ENCODE results near the gene FLT1. TPM values are rescaled to one million over a fixed set of nuclear protein-coding genes. Genes with fewer than 3 reads are reported as not detected.

FLT1 gene
- total and polyA plus RNA-seq, 2 of the 13 experiments (the other 11 are each of a cell fraction or from before 2014, with no cell fraction given) = 0.02 TPM; not detected in 1

- TF ChIP-seq CTCF (CRISPR knock-in tag; IDR thresholded peaks at IDR 0.05) = no peak
- TF ChIP-seq ZNF550 (CRISPR knock-in tag; IDR thresholded peaks at IDR 0.05; ENCODE audit: borderline replicate concordance) = no peak
- TF ChIP-seq CREB3 (CRISPR knock-in tag; IDR thresholded peaks at IDR 0.05) = no peak
- TF ChIP-seq SNRNP70 (IDR thresholded peaks at IDR 0.05; ENCODE audit: low read depth, low read length) = no peak
Observed at GRCh38 chr13:28409648-28410047, 85.3 kb downstream of the FLT1 start (continued).

GRCh38 chr13:28408863-28409262, 86.1 kb downstream of the FLT1 start:
- no peak overlapping the region for H3K27ac ChIP-seq (ENCODE audit: extremely low read length, insufficient read depth, low read length)
- DNase-seq (ENCODE audit: low spot score) = no peak
- no peak overlapping the region for H3K4me2 ChIP-seq (ENCODE audit: low read depth, low read length)
- no peak overlapping the region for H2AFZ ChIP-seq (ENCODE audit: low read length)
- no TSS peak for BruUV-seq (replicated peaks)
- H3K9me3 ChIP-seq (ENCODE audit: low read length) = no peaks in the 10 kb centered on the region
- FAIRE-seq = no peak
- H3K9ac ChIP-seq (ENCODE audit: insufficient read depth, low read depth, low read length) = no peak overlapping the region
- intact Hi-C loops (cut with micrococcal nuclease; ENCODE audit: unreplicated experiment) (no loop called here), in situ Hi-C loops (cut with HindIII; ENCODE audit: extremely low pct_ligation_motif_present, low pct_unique_long_range_greater_than_20kb) (no loop called here)
- TF ChIP-seq NFYB (CRISPR knock-in tag; IDR thresholded peaks at IDR 0.05) = no peak
- TF ChIP-seq ZNF160 (CRISPR knock-in tag; IDR thresholded peaks at IDR 0.05) = no peak
- TF ChIP-seq IKZF4 (CRISPR knock-in tag; IDR thresholded peaks at IDR 0.05; ENCODE audit: borderline replicate concordance, low read depth, not compliant biosample characterization) = no peak
- TF ChIP-seq ZNF614 (CRISPR knock-in tag; IDR thresholded peaks at IDR 0.05; ENCODE audit: borderline replicate concordance) = no peak
- no peak for TF ChIP-seq ZNF101 (CRISPR knock-in tag; IDR thresholded peaks at IDR 0.05; ENCODE audit: borderline replicate concordance, low read depth)
- no peak for TF ChIP-seq ZBTB4 (CRISPR knock-in tag; IDR thresholded peaks at IDR 0.05; ENCODE audit: borderline replicate concordance)
- TF ChIP-seq RORA (CRISPR knock-in tag; IDR thresholded peaks at IDR 0.05) = no peak
- TF ChIP-seq MAFG (CRISPR knock-in tag; IDR thresholded peaks at IDR 0.05) = no peak
- TF ChIP-seq HNF1B (CRISPR knock-in tag; IDR thresholded peaks at IDR 0.05) = no peak
- TF ChIP-seq ZNF451 (CRISPR knock-in tag; IDR thresholded peaks at IDR 0.05) = no peak
- no peak for TF ChIP-seq JUNB (CRISPR knock-in tag; IDR thresholded peaks at IDR 0.05; ENCODE audit: borderline replicate concordance)
- TF ChIP-seq ZNF335 (CRISPR knock-in tag; IDR thresholded peaks at IDR 0.05) = no peak
- no peaks in the 10 kb centered on the region for H4K20me1 ChIP-seq (ENCODE audit: insufficient read depth, low read length)
- H3K27me3 ChIP-seq (ENCODE audit: control insufficient read depth in 1 of 2, insufficient read depth in 2 of 2, low read length in 2 of 2) = no peaks in the 10 kb centered on the region; a peak in 2 of 5 replicates
- no peaks in the 10 kb centered on the region for H3K36me3 ChIP-seq (replicated peaks in 1 of 2; ENCODE audit: control insufficient read depth in 1 of 2, insufficient read depth in 2 of 2, low read length in 2 of 2)
- CTCF ChIA-PET (ENCODE audit: low intra/inter-chr PET ratio, low total read pairs) = no interaction called here
- no peaks in the 10 kb centered on the region for H3K79me2 ChIP-seq (ENCODE audit: insufficient read depth, low read length)
- POLR2A ChIA-PET = no interaction called here
- H3K4me3 ChIP-seq (replicated peaks in 1 of 3; ENCODE audit: insufficient read depth in 1 of 3, low read depth in 2 of 3, low read length in 3 of 3) = no peak overlapping the region
- 0% methylated on average over 1 of the region's 1 CpG for WGBS (ENCODE audit: low lambda C conversion rate)
- H3K4me1 ChIP-seq (ENCODE audit: insufficient read depth, low read length) = no peaks in the 10 kb centered on the region
- no peak for ATAC-seq
